ENCODE measurements around the gene FOXN3.

Gene FOXN3

GRCh38 chr14:89382487-89382886 is 34.5 kb downstream of the FOXN3 start:
- no peak for DNase-seq

GRCh38 chr14:89379891-89380820 is 36.9 kb downstream of the FOXN3 start:
- DNase-seq = no peak

- no peak for DNase-seq
These were observed 38.0 kb downstream of the FOXN3 start for GRCh38 chr14:89379006-89379405.

GRCh38 chr14:89378119-89378518 is 38.9 kb downstream of the FOXN3 start:
- DNase-seq = no peak

GRCh38 chr14:89377544-89377943 is 39.5 kb downstream of the FOXN3 start:
- DNase-seq = no peak

- DNase-seq = no peak
These were observed 42.1 kb downstream of the FOXN3 start for GRCh38 chr14:89374908-89375307.

GRCh38 chr14:89373185-89373584 is 43.8 kb downstream of the FOXN3 start:
- DNase-seq = no peak

GRCh38 chr14:89372512-89372883 is 44.5 kb downstream of the FOXN3 start:
- DNase-seq = no peak

- DNase-seq = no peak
These were observed 45.2 kb downstream of the FOXN3 start for GRCh38 chr14:89371585-89372511.

- DNase-seq = no peak
These were observed 46.3 kb downstream of the FOXN3 start for GRCh38 chr14:89370781-89371180.

- no peak for DNase-seq
These were observed 46.7 kb downstream of the FOXN3 start for GRCh38 chr14:89370381-89370780.

GRCh38 chr14:89369656-89370055 is 47.4 kb downstream of the FOXN3 start:
- no peak for DNase-seq

- peak; percentile 27 for DNase-seq
These were observed 48.2 kb downstream of the FOXN3 start for GRCh38 chr14:89368490-89369477.

GRCh38 chr14:89367779-89368120 is 49.3 kb downstream of the FOXN3 start:
- DNase-seq = no peak

GRCh38 chr14:89366864-89367778 is 49.9 kb downstream of the FOXN3 start:
- DNase-seq = no peak

- DNase-seq = peak; percentile 77
These were observed 51.8 kb downstream of the FOXN3 start for GRCh38 chr14:89365061-89365801.

GRCh38 chr14:89364316-89364715 is 52.7 kb downstream of the FOXN3 start:
- DNase-seq = no peak

GRCh38 chr14:89360277-89360676 is 56.8 kb downstream of the FOXN3 start:
- DNase-seq = no peak

GRCh38 chr14:89359477-89360222 is 57.4 kb downstream of the FOXN3 start:
- no peak for DNase-seq
